Gastrocnemius medialis (tissue), 4 donors: ENCODE measurements around the gene MSH3.

Experiments used
- CTCF ChIP-seq, 5 experiments: fragments of 450-650 bp in 3 of 5; fragments of 200-600 bp in 2 of 5; sonication (generic) in 2 of 5; IDR thresholded peaks in 4 of 5; conservative IDR thresholded peaks in 1 of 5; 1 replicate in 4 of 5; 2 replicates in 1 of 5; pipeline ENCODE4 v1.5.1; 2016 to 2019; ENCODE audit warnings: antibody characterized with exemption in 5 of 5, mild to moderate bottlenecking in 3 of 5, moderate library complexity in 3 of 5
- POLR2A ChIP-seq, 2 donors: fragments of 450-650 bp; IDR thresholded peaks; one replicate each; pipeline ENCODE4 v1.6.1; 2017; ENCODE audit warnings: antibody characterized with exemption in 2 of 2, mild to moderate bottlenecking in 2 of 2, moderate library complexity in 2 of 2

- TF ChIP-seq CTCF (IDR thresholded peaks at IDR 0.05 in 4 of 5, conservative IDR thresholded peaks at IDR 0.05 in 1 of 5): no peak
- TF ChIP-seq POLR2A (IDR thresholded peaks at IDR 0.05): no peak
These were observed 166.2 kb downstream of the MSH3 start for GRCh38 chr5:80820685-80821084.
